EH (cell line): Measurements from ENCODE around the gene CSH2.
A peak's percentile ranks its signal among the peaks of the same experiment; 100 is the strongest.

Source experiments
- DNase-seq: peaks from one replicate; pipeline ENCODE4 v3.0.0-alpha.2; 2015; ENCODE audit warnings: low read depth

The CSH2 gene

DNA sequence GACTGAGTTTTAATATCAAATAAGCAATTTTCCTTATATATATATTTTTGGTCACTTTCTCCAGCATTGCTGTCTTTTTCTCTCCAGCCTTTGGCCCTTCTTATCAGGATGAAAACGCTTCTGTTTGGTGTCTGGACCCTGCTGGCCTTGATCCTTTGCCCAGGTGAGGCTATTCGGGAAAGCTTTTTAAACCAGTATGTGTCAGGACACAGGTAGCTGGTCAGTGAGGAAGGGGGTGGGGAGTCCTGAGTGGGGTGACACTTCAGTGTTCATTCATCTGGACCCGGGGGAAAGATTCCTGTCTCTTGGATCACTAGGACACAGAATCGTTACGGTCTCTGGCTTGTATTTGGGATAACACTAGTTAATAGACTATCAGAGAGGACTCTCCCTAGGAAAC is 18.8 kb downstream of the CSH2 start:
- no peak for DNase-seq

DNA sequence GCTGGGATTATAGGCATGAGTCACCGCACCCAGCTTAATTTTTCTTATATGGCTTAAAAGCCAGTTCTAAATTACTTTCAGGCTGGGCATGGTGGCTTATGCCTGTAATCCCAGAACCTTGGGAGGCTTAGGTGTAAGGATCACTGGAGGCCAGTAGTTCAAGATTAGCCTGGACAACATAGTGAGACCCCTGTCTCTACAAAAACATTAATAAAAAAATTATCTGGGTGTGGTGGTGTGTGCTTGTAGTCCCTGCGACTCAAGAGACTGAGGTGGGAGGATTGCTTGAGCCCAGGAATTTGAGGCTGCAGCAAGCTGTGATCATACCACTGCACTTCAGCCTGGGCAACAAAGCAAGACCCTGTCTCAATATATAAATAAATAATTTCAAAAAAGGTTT is 20.2 kb downstream of the CSH2 start:
- DNase-seq, result no peak

DNA sequence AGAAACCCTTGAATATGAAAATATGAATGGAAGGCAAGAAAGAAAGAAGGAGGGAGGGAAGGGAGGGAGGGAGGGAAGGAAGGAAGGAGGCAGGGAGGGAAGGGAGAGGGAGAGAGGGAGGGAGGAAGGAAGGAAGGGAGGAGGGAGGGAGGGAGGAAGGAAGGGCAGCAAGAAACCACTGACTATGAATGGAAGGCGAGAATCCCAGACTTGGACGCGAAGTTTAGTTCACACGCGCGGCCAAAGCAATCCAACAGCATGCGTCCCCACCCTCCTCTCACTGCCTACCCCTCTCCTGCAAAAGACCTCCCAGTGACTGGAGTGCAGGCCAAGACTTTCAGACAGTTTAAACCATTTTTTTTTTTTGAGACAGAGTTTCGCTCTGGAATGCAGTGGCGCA is 23.1 kb downstream of the CSH2 start:
- no peak for DNase-seq

DNA sequence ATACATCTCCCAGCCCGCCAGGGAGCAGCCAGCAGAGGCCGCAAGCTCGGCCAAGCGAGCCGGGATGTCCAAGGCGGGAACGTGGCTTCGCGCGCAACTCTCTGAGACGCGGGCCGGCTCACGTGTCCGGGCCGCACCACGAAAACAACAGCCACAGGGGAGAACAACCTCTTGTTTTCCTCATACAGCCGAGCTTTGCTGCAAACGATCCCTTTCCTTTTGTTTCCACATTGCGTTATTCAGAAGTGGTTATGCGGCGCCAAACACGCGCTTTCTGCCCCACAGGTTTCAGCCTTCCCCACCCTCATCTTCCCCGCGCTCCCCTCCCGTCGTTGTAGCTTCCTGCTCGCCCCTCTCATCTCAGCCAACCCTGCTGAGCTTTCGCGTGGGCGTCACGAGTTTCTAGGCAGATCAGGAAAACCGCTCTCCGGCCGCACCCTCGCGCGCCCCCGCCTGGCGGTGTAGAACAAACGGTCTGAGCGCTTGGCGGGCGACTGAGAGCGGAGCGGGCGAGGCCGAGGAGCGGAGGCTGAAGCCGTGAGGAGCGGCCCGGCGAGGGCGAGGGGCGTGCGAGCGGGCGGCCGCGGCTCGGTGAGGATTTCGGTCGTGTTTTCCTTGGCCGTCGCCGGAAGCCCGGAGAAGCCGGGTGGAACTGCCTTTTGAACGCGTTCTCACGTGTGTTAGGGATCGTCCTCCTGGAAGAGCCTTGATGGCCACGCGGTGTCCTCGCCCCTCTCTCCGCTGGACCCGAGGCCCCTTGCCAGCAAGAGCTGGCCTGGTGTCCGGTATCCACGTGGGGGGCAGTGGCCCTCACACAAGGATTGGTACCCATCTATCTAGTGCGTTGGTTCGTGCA is 24.4 kb downstream of the CSH2 start:
- peak; percentile 88 for DNase-seq

DNA sequence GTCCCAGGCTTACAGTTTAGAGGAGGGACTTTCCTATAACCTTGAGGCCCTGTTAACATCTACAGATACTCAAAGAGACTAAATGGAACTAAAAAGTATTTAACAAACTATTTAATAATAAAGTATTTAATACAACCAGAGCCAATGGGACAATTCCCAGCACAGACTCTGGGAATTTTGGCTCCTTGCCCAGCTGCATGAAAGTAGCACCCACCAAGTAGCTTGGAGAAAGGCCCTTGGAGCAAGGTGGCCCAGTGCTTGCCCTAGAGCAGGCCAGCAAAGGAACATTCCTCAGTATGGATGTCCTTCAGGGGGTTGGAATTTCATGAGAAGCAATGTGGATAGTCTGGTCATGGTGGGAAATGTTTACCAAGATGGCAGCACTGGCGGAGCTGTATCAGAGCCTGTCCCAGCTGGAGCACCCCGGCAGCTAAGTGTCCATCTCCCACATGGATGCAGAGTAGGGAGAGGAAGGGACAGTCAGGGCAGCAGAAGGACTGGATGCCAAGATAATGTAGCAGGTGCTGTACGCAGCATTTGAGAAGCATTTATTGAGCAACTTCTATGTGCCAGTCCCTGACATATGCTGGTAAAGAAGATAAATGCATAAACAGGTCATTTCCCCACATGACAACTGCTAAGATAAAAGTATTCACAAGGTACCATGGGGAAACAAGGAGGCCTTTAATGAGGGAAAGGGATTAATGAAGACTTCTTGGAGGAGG is 25.8 kb downstream of the CSH2 start:
- no peak for DNase-seq

DNA sequence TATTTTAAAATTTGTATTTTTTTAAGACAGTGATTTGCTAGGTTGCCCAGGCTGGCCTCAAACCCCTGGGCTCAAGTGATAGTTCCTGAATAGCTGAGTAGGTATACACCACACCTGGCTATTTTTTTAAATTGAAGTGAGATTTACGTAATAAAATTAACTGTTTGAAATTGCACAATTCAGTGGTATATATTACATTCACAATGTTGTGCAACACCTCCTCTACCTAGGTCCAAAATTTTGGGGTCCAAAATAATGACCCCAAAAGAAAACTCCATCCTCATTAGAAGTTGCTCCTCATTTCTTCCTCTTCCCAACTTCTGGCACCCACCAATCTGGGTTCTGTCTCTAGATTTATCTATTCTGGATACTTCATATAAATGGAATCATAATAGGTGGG is 28.0 kb downstream of the CSH2 start:
- no peak for DNase-seq

DNA sequence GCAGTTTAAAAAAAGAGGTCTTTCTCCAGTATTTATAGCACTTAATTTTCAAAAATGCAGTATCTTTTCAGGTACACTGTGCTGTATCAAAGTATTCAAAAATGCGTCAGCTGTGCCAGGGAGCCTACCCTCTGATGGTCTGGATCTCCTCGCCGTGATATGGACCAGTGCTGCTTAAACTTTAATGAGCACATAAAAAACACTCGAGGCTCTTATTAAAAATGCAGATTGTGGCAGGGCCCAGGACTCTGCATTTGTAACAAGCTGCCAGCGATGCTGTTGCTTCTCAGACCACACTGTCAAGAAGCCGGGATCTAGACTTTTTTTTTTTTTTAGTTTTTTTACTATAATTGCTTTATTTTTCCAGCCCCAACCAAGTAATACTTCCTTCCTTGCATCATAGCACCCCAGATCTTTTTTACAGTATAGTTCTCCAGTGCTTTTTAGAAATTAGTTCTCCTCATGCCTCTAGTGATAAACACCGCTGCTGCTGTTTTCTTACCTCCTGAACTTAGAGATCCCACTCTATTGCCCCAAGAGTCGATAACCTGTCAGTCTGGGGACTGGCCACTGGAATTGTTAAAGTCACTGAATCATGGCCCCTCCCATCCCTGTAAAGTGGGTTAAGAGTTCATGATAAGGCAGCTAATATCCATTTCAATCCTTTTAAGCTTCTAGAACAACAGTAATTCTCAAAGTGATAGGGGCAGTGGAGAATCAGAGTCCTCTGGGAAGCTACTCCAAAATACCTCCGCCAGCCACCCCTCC is 29.4 kb downstream of the CSH2 start:
- no peak for DNase-seq

DNA sequence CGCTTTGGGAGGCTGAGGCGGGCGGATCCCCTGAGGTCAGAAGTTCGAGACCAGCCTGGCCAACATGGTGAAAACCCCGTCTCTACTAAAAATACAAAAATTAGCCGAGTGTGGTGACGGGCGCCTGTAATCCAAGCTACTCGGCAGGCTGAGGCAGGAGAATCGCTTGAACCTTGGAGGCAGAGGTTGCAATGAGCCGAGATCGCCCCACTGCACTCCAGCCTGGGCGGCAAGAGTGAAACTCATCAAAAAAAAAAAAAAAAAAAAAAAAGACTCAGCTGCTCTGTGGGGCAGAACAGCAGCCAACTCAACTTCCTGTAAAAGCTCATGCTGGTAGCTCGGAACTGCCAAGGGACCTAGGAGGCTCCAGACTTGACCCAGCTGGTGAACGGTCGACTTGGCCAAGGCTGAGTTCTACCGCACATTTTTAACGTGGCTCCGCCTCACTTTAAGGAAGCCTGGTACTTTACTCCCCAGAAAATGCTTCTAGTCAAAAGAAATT is 30.0 kb downstream of the CSH2 start:
- peak; percentile 63 for DNase-seq

DNA sequence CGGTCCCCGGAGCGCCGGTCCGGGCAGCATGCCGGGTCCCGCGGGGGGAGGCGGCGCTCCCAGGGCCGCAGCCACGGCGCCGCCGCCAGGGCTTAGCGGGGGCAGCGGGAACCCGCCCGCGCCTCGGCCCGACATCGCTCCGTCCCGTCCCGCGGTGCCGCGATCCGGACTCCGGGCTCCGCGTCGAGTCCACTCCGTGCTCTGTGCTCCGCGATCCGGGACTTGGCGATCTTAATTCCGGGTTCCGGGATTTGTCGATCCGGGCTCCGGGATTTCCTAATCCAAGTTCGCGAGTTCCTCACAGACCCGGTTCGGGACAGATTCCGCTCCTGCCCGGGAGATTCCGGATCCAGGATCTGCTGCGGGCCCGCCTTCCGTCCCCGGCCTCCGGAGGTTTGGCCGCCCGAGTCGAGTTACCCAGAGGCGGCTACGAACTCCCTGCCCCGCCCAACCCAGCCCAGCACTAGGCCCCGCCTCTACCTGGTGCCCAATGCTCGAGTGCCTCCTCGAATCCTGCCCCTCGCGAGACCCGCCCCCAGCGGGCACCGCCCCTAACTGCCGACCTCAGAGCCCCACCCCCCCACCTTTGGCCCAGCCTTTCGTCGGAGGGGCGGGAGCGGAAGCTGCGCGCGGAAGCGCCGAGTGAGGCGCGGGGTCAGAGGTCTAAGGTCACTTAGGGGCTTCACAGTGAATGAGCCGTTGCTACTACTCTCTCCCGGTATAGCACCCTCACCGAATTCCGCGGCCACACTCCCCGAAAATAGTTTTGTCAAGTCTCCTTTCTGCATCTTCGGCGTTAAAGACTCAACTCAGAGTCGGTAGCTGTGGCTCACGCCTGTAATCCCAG is 30.7 kb downstream of the CSH2 start, which contains the start of gene SMARCD2:
SMARCD2 (minus strand) TSS at position 146 of the 847 bp plus-strand sequence; CDS start at position 135, 11 bp downstream.
- peak; percentile 99 for DNase-seq

DNA sequence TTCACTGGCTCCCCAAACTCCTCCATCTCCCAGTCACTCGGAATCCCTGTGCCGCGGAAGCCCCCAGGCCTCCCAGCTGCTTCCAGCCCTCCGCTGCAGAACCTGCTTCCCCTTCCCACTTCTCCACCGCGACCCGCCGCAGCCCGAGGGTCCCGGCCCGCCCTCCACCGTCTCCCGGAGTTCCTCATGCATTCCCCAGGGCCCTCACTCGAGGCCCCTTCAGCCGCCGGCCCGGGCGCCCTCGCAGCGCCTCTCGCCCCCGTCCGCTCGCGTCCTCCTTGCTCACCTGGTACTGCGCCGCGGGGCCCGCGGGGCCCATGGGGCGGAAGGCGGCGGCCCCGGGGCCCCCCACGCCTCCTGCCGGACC is 31.3 kb downstream of the CSH2 start:
- DNase-seq, result no peak

DNA sequence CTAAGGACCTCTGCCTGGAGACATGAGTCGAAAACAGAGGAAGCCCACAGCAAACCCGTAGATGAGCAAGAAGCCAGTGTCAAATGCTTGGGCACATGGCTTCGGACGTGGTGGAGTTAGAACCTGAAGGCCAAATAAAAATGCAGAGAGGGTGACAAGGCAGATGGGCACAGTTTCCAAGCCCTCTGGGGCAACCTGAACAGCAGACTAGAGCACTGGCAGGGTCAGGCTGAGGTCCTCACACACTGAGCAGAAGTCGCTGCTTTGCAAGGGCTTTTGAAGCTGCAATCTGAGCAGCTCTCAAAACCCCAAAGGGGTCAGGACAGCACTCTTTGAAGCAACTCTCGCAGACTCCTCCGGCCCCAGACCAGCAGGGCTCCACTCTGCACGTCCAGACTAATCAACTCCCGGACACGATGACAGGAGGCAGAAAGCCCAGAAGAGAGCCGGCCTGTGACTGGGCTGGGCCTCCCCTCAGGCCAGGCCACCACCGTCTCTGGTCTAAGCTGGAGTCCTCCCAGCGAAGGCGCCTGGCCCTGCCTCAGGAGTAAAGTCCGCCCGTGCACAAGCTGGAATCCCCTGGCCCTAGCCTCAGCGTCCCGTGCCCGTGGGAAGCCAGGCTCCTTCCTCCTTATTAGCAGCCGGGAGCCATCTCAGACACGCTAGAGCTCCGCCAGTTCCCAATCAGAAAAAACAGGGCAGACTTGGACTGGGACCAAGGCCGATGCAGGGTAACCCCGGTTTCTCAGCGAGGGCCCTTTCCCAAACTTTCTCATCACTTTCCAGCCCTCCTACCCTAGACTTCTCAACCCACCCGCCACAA is 31.9 kb downstream of the CSH2 start:
- peak; percentile 66 for DNase-seq

DNA sequence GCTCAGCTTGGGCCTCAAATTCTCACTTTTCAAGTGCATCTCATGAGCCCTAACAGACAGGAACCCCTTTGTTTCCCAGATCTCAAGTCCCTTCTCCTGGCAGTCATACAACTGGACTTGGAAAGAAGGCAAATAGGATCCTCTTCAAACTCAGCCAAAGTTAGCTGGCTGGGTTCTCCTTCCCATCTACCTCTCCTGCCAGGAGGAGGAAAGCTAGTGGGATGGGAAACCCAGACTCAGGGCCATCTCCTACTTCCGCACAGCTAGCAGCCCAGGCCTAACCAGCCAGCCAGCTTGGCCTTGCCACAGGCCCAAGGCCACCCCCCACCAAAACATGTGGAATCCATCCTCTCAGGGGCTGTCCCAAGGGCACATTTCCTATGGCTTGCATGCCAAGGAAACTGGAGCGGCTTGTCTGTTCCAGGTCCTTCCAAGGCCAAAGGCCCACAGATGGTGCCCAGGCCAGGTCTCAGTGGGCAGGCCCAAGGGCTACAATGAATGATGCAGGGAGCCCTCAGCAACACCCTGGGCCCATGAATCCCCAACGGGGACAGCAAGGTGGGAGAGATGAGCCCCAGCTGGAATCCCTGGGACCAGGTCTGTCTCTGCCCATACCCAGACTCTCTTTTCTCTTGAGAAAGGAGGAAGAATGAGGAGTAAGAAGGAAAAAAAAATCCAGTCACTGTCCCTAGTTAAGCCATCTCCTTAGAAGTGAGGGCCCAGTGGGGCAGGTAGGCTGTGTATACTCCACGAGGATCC is 32.7 kb downstream of the CSH2 start:
- peak; percentile 44 for DNase-seq

DNA sequence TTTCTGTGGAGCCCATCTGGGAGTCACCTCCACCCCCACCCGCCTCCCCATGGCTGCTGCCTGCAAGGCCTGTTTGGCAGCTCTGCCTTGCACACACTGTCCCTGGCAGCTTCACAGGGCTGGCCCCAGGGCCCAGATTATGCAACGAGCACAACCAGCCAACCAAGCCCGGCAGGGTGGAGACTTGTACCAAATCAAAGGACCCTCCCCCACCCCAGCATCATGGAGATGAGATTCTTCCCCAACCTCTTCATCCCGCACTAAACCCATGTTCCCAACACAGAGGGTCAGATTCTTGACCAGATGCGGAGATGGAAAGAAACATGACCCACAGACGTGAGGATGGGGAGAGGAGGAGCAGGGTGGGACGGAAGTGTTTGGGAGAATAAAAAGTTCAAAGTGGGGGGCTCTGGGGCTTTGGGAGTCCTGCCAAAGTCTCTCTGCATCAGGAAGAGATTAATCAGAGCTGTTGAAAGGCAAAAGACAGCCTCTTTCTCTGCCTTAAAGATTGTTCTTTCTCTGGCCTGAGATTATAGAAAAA is 34.8 kb downstream of the CSH2 start:
- DNase-seq, result peak; percentile 62

DNA sequence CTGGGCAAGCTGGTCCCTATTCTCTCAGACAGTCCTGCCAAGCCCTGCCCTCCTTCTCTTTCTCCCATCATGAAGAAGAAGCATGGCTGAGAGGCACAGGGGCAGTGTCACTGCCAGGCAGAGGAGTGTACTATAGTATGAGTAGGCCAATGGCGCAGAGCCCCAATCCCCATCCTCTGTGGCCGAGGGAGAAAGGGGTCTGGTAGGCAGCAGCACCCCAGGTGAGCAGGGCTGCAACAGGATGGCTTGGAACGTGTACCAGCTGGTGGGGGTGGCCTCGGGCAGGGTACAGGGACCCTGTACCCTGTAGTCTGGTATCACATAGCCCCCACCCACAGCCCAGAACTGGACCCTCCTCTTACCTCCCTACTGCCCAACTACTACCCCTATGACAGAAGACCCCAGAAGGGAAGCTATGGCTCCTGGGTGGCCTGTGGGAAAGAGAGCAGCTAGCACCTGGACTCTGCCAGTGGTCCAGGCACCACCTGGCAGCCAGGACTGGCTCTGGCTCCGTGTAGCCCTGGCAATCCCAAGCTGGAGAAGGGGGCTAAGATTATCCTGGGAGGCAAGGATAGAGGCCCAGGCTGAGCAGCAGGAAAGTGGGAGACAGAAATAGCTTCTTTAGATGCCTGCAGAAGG is 35.4 kb downstream of the CSH2 start:
- DNase-seq, result no peak

DNA sequence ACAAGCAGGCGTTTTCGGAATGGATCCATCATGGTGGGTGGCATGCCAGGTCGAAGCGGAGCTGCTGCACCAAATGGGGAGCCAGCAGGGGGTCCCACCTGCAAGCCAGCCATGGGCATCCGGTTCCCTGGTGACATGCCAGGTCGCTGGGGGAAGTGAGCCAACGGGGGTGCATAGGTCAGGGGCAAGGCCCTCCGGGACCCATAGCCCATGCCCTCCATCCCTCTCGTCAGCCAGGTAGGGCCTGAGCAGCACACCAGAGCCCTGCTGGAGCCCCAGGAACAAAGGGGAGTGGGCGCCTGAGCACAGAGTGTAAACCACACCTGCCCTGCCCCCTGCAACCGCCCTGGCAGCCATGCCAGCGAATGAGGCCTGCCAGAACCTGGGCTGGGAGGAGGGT is 36.0 kb downstream of the CSH2 start:
- no peak for DNase-seq

DNA sequence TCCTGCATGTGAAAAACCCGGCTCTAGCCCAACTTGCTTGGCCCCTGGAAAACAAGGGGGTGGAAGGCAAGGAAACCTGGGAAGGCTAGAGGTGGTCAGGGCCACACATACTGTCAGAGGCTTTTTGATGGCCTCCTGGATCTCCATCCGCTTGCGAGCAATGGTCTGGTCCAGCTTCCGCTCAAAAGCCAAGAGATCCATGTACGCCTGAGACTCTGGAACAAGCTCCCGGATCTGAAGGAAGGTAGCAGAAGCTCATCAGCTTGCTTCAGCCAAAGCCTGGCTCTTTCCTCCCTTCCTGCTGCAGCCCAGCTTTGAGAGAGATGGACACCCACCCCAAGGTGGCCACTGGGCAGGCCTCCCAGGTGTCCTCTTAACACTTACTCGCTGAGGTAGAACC is 36.7 kb downstream of the CSH2 start:
- DNase-seq, result no peak

DNA sequence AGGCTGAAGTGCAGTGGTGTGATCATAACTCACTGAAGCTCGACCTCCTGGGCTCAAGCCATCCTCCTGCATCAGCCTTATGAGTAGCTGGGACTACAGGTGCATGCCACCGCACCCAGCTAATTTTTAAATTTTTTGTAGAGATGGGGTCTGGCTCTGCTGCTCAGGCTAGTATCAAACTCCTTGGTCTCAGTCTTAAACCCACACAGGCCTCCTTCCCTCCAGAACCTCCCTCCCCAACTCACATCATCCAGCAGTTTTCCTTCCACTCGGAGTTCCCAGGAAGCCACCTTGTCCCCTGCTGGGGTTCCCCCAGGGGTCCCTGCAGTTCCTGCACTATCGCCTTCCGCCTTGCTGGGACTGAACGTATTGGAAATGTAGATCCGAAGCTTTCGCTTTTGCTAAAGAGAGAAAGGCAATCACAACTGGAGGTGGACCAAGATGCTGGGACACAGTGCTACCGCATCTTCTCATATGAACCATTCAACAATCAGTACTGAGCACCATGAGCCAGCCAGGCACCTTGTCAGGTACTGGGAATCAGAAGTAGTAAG is 38.2 kb downstream of the CSH2 start:
- no peak for DNase-seq

DNA sequence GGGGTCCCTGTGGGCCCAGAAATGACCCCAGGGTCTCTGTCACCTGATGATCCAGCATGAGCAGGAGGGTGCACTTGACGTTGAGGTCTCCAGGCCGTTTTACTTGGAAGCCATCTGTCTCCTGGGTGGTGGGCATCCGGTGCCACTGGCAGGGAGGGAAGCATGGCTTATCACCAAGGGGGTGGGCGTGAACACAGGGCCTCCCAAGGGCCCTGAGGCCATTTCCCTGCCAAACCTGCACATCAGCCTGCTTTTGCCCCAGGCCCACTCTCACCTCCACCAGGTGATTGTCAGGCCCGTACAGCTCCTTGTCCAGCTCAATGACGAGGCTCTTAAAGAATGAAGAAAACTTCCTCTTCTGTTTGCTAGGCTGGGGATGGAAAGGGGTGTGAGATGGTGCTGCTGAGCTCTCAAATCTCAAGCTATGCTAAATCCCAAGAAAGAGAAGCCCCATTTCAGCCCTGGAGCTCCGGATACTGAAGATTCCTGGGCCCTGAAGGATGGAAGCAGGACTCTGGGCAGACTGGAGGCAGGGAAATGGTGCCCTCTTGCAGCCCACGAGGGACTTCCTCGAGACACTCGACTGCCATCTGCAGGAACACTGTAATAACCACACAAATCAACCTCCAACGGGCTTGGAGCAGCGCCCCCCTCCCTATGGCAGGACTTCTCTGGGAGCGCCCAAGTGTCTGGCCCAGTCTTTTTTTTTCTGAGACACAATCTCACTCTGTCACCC is 38.9 kb downstream of the CSH2 start:
- peak; percentile 84 for DNase-seq
